CD4-positive, alpha-beta T cell (primary cell): ENCODE measurements around the gene FYN. TPM values are rescaled to one million over a fixed set of nuclear protein-coding genes. Genes with fewer than 3 reads are reported as not detected.

Source experiments
- ATAC-seq: fragments of 200-7000 bp; cut with Tn5 transposase; one replicate; pipeline ENCODE4 v1.10.0; 2022; ENCODE audit warnings: mild to moderate bottlenecking; ENCODE audit not compliant: poor library complexity
- CTCF ChIA-PET: fragments of 350-600 bp; sonication (Branson Sonifier 250); formaldehyde crosslinking; loops from one replicate; lab custom pipeline; 2021; ENCODE audit warnings: antibody characterized with exemption, inconsistent platforms; lab: Charles Lee
- POLR2A ChIA-PET: fragments of 350-600 bp; sonication (Branson Sonifier 250); formaldehyde crosslinking; loops from one replicate; lab custom pipeline; 2021; ENCODE audit warnings: antibody characterized with exemption, inconsistent platforms; lab: Charles Lee
- DNase-seq, 14 experiments: peaks; one replicate each; pipeline ENCODE4 v3.0.0-alpha.2; 2013 to 2020; ENCODE audit warnings: mixed read lengths in 2 of 14
- H3K27ac ChIP-seq, 2 donors: one replicate each; pipeline versions ENCODE4 v1.5.1 to v1.7.0; 2013; ENCODE audit warnings: low read length in 2 of 2, low read depth in 1 of 2, mild to moderate bottlenecking in 1 of 2
- H3K27me3 ChIP-seq, 2 experiments: 1 replicate in 1 of 2; 2 replicates in 1 of 2; pipeline versions ENCODE4 v1.6.1 to v1.7.0; 2013; ENCODE audit warnings: low read length in 2 of 2, control low read depth in 1 of 2, mild to moderate bottlenecking in 1 of 2, moderate library complexity in 1 of 2; ENCODE audit not compliant: insufficient read depth in 2 of 2, control insufficient read depth in 1 of 2
- H3K36me3 ChIP-seq: one replicate; pipeline ENCODE4 v1.6.1; 2013; ENCODE audit warnings: low read length, control low read depth; ENCODE audit not compliant: insufficient read depth
- H3K4me1 ChIP-seq: one replicate; pipeline ENCODE4 v1.6.1; 2013; ENCODE audit warnings: low read length, control low read depth; ENCODE audit not compliant: insufficient read depth
- H3K4me3 ChIP-seq: one replicate; pipeline ENCODE4 v1.5.1; 2013; ENCODE audit warnings: mild to moderate bottlenecking, low read length, moderate library complexity
- H3K9me3 ChIP-seq, 2 experiments: 1 replicate in 1 of 2; 2 replicates in 1 of 2; pipeline versions ENCODE4 v1.6.1 to v1.7.0; 2013; ENCODE audit warnings: low read length in 2 of 2, mild to moderate bottlenecking in 2 of 2, control low read depth in 1 of 2, moderate library complexity in 1 of 2; ENCODE audit not compliant: control insufficient read depth in 1 of 2, insufficient read depth in 1 of 2
- H3K27ac Mint-ChIP-seq: one replicate; pipeline ENCODE4 v1.8.0; 2020; ENCODE audit warnings: mixed read lengths
- H3K27me3 Mint-ChIP-seq: one replicate; pipeline ENCODE4 v1.8.0; 2021; ENCODE audit warnings: mixed read lengths
- H3K36me3 Mint-ChIP-seq: one replicate; pipeline ENCODE4 v1.8.0; 2021; ENCODE audit warnings: low read depth, mixed read lengths
- H3K4me1 Mint-ChIP-seq: one replicate; pipeline ENCODE4 v1.8.0; 2021; ENCODE audit warnings: low read depth, mixed read lengths
- H3K4me3 Mint-ChIP-seq: one replicate; pipeline ENCODE4 v1.8.0; 2020; ENCODE audit warnings: mild to moderate bottlenecking, mixed read lengths
- H3K9me3 Mint-ChIP-seq: one replicate; pipeline ENCODE4 v1.8.0; 2020; ENCODE audit warnings: mixed read lengths
- CTCF ChIP-seq: fragments of 200-600 bp; IDR thresholded peaks from one replicate; pipeline ENCODE4 v1.8.0; 2022; ENCODE audit warnings: antibody characterized with exemption, mild to moderate bottlenecking
- intact Hi-C, 2 experiments: fragments of 100-400 bp; cut with DNase I in 1 of 2; cut with micrococcal nuclease in 1 of 2; formaldehyde crosslinking; loops; one replicate each; pipeline versions ENCODE4 v1.15.1 to v1.9.0; 2023 to 2025; cut with DNase I, micrococcal nuclease
- total RNA-seq, 174 experiments: library from RNA in 2 of 174; stranded (reverse) in 2 of 174; gene quantifications; one replicate each; pipeline ENCODE4 v1.2.3 and lab custom pipeline; 2021 to 2026

Gene FYN
- total RNA-seq, 2 experiments from 2014 or later = 419 TPM

GRCh38 chr6:111862314-111862713, 10.9 kb downstream of the FYN start:
- Mint-ChIP-seq H3K36me3 (peaks cover 31% of the 10 kb centered on the region), H3K27ac (peak overlapping the region; percentile 93), H3K9me3 (no peaks in the 10 kb centered on the region), H3K4me1 (peaks cover 100% of the 10 kb centered on the region), H3K4me3 (peak overlapping the region; percentile 0), H3K27me3 (no peaks in the 10 kb centered on the region)
- Histone ChIP-seq H3K27me3 (no peaks in the 10 kb centered on the region), H3K36me3 (peaks cover 3% of the 10 kb centered on the region), H3K4me3 (no peak overlapping the region), H3K4me1 (peaks cover 81% of the 10 kb centered on the region), H3K9me3 (no peaks in the 10 kb centered on the region), H3K27ac (no peak overlapping the region)
- POLR2A ChIA-PET = interaction anchor here (0.7 to 2.4 kb wide), 5 partner anchors 11 to 123 kb away, joined by 3 to 8 read pairs (median 3); partner anchors contain the start of gene FYN
- intact Hi-C loops = loop anchor here in 1 of 2 experiments (2.0 kb wide), 1 partner anchor 52 kb away; no protein-coding TSS in a partner anchor
- DNase-seq (no peak), ATAC-seq (no peak)
- TF ChIP-seq CTCF = no peak
- CTCF ChIA-PET = interaction anchor here (0.9 kb wide), 1 partner anchor 153 kb away, joined by 3 read pairs; no protein-coding TSS in a partner anchor

- Histone ChIP-seq H3K27me3 (no peaks in the 10 kb centered on the region), H3K9me3 (no peaks in the 10 kb centered on the region), H3K4me1 (peaks cover 76% of the 10 kb centered on the region), H3K4me3 (no peak overlapping the region), H3K27ac (no peak overlapping the region), H3K36me3 (peaks cover 3% of the 10 kb centered on the region)
- H3K4me3 Mint-ChIP-seq = peak overlapping the region; percentile 60
- ChIA-PET CTCF (interaction anchor here (1.0 kb wide), 1 partner anchor 9 kb away, joined by 3 read pairs; no protein-coding TSS in a partner anchor), POLR2A (interaction anchor here (0.8 to 2.4 kb wide), 4 partner anchors 11 to 124 kb away, joined by 3 to 8 read pairs (median 4); no protein-coding TSS in a partner anchor)
- H3K27me3 Mint-ChIP-seq = no peaks in the 10 kb centered on the region
- TF ChIP-seq CTCF = no peak
- peak overlapping the region; percentile 40 for H3K27ac Mint-ChIP-seq
- H3K36me3 Mint-ChIP-seq = peaks cover 30% of the 10 kb centered on the region
- H3K4me1 Mint-ChIP-seq = peaks cover 100% of the 10 kb centered on the region
- DNase-seq (no peak), ATAC-seq (no peak)
- intact Hi-C loops = no loop called here
- H3K9me3 Mint-ChIP-seq = no peaks in the 10 kb centered on the region
Measured at GRCh38 chr6:111861431-111861885, 11.8 kb downstream of the FYN start.

GRCh38 chr6:111858347-111858746, 14.9 kb downstream of the FYN start:
- Mint-ChIP-seq H3K36me3 (peaks cover 27% of the 10 kb centered on the region), H3K4me1 (peaks cover 100% of the 10 kb centered on the region), H3K27me3 (no peaks in the 10 kb centered on the region), H3K9me3 (no peaks in the 10 kb centered on the region), H3K4me3 (peak overlapping the region; percentile 36), H3K27ac (peak overlapping the region; percentile 40)
- no peak for TF ChIP-seq CTCF
- no peak overlapping the region for H3K27ac ChIP-seq
- peaks cover 63% of the 10 kb centered on the region for H3K4me1 ChIP-seq
- DNase-seq (peak in 1 of 14 experiments; percentile 5), ATAC-seq (no peak)
- POLR2A ChIA-PET = interaction anchor here (0.9 to 1.5 kb wide), 3 partner anchors 14 to 105 kb away, joined by 3 to 4 read pairs (median 4); partner anchors contain the start of gene FYN
- H3K4me3 ChIP-seq = no peak overlapping the region
- H3K9me3 ChIP-seq = no peaks in the 10 kb centered on the region
- intact Hi-C loops = no loop called here
- CTCF ChIA-PET = interaction anchor here (1.4 kb wide), 1 partner anchor 9 kb away, joined by 3 read pairs; no protein-coding TSS in a partner anchor
- peaks cover 10% of the 10 kb centered on the region for H3K36me3 ChIP-seq
- no peaks in the 10 kb centered on the region for H3K27me3 ChIP-seq
